ENCODE measurements around the gene FAM163A.

DNA sequence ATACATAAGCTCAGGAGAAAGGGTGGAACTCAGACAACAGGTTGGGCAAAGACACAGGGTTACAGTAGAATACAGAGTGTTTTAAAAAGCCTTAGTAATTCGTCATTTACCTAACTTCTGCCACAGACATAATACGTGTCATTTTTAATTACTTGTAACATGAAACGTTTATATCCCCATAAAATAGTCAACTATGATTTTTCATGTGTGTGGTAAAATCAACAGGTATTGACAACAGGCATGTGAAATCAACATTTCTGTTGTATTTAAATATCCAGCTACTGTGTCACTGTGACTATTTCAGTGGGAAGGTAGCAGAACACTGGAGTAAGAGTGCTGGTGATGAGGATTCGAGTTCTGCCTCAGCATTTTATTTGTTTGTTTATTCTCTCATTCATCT is 5.7 kb downstream of the FAM163A start:
- TF ChIP-seq HMG20B (CRISPR knock-in tag; IDR thresholded peaks at IDR 0.05) (no peak), TEAD4 (IDR thresholded peaks at IDR 0.05; ENCODE audit: low read length) (no peak), TEAD4 (CRISPR knock-in tag; IDR thresholded peaks at IDR 0.05; ENCODE audit: borderline replicate concordance) (no peak), EZH2 (IDR thresholded peaks at IDR 0.05; ENCODE audit: borderline replicate concordance, low read depth, low read length) (no peak), ZC3H11A (IDR thresholded peaks at IDR 0.05; ENCODE audit: low read depth, low read length) (no peak), RBFOX2 (IDR thresholded peaks at IDR 0.05; ENCODE audit: low read depth, low read length) (no peak), JUN (IDR thresholded peaks at IDR 0.05; ENCODE audit: borderline replicate concordance, low read depth, low read length) (no peak), JUN (CRISPR knock-in tag; IDR thresholded peaks at IDR 0.05; ENCODE audit: borderline replicate concordance) (no peak), MEF2A (IDR thresholded peaks at IDR 0.05; ENCODE audit: control insufficient read depth, low read depth, low read length) (no peak), MAX (CRISPR knock-in tag; IDR thresholded peaks at IDR 0.05) (no peak), CREB1 (IDR thresholded peaks at IDR 0.05) (no peak), CREB1 (CRISPR knock-in tag; IDR thresholded peaks at IDR 0.05) (no peak)
- TF ChIP-seq, protein P1, sequence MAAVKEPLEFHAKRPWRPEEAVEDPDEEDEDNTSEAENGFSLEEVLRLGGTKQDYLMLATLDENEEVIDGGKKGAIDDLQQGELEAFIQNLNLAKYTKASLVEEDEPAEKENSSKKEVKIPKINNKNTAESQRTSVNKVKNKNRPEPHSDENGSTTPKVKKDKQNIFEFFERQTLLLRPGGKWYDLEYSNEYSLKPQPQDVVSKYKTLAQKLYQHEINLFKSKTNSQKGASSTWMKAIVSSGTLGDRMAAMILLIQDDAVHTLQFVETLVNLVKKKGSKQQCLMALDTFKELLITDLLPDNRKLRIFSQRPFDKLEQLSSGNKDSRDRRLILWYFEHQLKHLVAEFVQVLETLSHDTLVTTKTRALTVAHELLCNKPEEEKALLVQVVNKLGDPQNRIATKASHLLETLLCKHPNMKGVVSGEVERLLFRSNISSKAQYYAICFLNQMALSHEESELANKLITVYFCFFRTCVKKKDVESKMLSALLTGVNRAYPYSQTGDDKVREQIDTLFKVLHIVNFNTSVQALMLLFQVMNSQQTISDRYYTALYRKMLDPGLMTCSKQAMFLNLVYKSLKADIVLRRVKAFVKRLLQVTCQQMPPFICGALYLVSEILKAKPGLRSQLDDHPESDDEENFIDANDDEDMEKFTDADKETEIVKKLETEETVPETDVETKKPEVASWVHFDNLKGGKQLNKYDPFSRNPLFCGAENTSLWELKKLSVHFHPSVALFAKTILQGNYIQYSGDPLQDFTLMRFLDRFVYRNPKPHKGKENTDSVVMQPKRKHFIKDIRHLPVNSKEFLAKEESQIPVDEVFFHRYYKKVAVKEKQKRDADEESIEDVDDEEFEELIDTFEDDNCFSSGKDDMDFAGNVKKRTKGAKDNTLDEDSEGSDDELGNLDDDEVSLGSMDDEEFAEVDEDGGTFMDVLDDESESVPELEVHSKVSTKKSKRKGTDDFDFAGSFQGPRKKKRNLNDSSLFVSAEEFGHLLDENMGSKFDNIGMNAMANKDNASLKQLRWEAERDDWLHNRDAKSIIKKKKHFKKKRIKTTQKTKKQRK (IDR thresholded peaks at IDR 0.05; ENCODE audit: borderline replicate concordance, low read depth, low read length), result no peak
- TF ChIP-seq, protein P2, sequence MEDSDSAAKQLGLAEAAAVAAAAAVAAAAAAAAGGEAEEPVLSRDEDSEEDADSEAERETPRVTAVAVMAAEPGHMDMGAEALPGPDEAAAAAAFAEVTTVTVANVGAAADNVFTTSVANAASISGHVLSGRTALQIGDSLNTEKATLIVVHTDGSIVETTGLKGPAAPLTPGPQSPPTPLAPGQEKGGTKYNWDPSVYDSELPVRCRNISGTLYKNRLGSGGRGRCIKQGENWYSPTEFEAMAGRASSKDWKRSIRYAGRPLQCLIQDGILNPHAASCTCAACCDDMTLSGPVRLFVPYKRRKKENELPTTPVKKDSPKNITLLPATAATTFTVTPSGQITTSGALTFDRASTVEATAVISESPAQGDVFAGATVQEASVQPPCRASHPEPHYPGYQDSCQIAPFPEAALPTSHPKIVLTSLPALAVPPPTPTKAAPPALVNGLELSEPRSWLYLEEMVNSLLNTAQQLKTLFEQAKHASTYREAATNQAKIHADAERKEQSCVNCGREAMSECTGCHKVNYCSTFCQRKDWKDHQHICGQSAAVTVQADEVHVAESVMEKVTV (CRISPR knock-in tag; IDR thresholded peaks at IDR 0.05), result no peak
- TF ChIP-seq, protein P3, sequence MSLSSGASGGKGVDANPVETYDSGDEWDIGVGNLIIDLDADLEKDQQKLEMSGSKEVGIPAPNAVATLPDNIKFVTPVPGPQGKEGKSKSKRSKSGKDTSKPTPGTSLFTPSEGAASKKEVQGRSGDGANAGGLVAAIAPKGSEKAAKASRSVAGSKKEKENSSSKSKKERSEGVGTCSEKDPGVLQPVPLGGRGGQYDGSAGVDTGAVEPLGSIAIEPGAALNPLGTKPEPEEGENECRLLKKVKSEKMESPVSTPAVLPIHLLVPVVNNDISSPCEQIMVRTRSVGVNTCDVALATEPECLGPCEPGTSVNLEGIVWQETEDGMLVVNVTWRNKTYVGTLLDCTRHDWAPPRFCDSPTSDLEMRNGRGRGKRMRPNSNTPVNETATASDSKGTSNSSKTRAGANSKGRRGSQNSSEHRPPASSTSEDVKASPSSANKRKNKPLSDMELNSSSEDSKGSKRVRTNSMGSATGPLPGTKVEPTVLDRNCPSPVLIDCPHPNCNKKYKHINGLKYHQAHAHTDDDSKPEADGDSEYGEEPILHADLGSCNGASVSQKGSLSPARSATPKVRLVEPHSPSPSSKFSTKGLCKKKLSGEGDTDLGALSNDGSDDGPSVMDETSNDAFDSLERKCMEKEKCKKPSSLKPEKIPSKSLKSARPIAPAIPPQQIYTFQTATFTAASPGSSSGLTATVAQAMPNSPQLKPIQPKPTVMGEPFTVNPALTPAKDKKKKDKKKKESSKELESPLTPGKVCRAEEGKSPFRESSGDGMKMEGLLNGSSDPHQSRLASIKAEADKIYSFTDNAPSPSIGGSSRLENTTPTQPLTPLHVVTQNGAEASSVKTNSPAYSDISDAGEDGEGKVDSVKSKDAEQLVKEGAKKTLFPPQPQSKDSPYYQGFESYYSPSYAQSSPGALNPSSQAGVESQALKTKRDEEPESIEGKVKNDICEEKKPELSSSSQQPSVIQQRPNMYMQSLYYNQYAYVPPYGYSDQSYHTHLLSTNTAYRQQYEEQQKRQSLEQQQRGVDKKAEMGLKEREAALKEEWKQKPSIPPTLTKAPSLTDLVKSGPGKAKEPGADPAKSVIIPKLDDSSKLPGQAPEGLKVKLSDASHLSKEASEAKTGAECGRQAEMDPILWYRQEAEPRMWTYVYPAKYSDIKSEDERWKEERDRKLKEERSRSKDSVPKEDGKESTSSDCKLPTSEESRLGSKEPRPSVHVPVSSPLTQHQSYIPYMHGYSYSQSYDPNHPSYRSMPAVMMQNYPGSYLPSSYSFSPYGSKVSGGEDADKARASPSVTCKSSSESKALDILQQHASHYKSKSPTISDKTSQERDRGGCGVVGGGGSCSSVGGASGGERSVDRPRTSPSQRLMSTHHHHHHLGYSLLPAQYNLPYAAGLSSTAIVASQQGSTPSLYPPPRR (CRISPR knock-in tag; IDR thresholded peaks at IDR 0.05; ENCODE audit: borderline replicate concordance), result no peak
